Lower leg skin (tissue), 4 donors: Measurements from ENCODE around the gene GFPT1. TPM values are rescaled to one million over a fixed set of nuclear protein-coding genes. Genes with fewer than 3 reads are reported as not detected.
"Not testable (repeated sequence)": the region's sequence is repeated elsewhere in the genome, so short reads cannot be mapped to it uniquely, and the experiment has no call there.

Experiments used
- DNase-seq, 2 donors: peaks; one replicate each; pipeline ENCODE4 v3.0.0-alpha.2; 2019; ENCODE audit warnings: low spot score in 2 of 2
- H3K4me3 ChIP-seq: fragments of 200-600 bp; sonication (generic); 2 replicates; pipeline ENCODE4 v1.5.1; 2017; ENCODE audit warnings: mild to moderate bottlenecking, low read depth; ENCODE audit not compliant: poor library complexity, severe bottlenecking
- POLR2A ChIP-seq, 2 donors: fragments of 450-650 bp; IDR thresholded peaks; one replicate each; pipeline ENCODE4 v1.6.1; 2016 to 2017; ENCODE audit warnings: antibody characterized with exemption in 2 of 2, mild to moderate bottlenecking in 1 of 2, moderate library complexity in 1 of 2
- WGBS, 2 donors: methylation state at CpG; one replicate each; pipeline ENCODE4 v1.1.5; 2018; 5-methylcytosine and 5-hydroxymethylcytosine counted together
- intact Hi-C: fragments of 100-400 bp; cut with DNase I; formaldehyde crosslinking; loops from one replicate; pipeline ENCODE4 v1.15.0; 2023; ENCODE audit warnings: low total_unique reads
- total RNA-seq, 4 donors: library from RNA; depleted of rRNA; stranded (reverse); fragments of >200 nt; gene quantifications; one replicate each; pipeline ENCODE4 v1.1.0, GENCODE V29; 2016
- TF ChIP-seq, protein P1 (sequence below), 3 donors: fragments of 450-650 bp; IDR thresholded peaks; one replicate each; pipeline ENCODE4 v1.5.1; 2016; ENCODE audit warnings: antibody characterized with exemption in 3 of 3, mild to moderate bottlenecking in 3 of 3, moderate library complexity in 2 of 3

Gene GFPT1
- total RNA-seq, 4 donors from 2014 or later = 9.5 to 12.4 (median 11.2) TPM

DNA sequence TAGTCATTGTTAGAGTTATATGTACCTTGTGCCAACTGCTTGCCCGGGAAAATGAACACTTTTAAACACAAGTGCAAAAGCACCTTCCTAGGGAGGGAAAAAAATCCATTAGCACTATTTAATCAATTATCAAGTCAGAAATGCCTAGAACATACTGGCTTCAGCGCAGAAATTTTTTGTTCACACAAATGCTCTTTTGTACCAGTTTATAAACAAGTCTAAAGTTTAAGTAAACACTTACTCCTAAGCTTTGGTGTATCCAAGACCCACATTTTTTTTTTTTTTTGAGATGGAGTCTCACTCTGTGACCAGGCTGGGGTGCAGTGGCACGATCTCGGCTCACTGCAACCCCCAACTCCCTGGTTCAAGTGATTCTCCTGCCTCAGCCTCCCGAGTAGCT, 30.6 kb downstream of the GFPT1 start:
- 92 to 95% methylated on average over 5 of the region's 5 CpGs for WGBS, 2 donors
- no peak for TF ChIP-seq POLR2A (IDR thresholded peaks at IDR 0.05)
- TF ChIP-seq, protein P1, sequence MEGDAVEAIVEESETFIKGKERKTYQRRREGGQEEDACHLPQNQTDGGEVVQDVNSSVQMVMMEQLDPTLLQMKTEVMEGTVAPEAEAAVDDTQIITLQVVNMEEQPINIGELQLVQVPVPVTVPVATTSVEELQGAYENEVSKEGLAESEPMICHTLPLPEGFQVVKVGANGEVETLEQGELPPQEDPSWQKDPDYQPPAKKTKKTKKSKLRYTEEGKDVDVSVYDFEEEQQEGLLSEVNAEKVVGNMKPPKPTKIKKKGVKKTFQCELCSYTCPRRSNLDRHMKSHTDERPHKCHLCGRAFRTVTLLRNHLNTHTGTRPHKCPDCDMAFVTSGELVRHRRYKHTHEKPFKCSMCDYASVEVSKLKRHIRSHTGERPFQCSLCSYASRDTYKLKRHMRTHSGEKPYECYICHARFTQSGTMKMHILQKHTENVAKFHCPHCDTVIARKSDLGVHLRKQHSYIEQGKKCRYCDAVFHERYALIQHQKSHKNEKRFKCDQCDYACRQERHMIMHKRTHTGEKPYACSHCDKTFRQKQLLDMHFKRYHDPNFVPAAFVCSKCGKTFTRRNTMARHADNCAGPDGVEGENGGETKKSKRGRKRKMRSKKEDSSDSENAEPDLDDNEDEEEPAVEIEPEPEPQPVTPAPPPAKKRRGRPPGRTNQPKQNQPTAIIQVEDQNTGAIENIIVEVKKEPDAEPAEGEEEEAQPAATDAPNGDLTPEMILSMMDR (IDR thresholded peaks at IDR 0.05) = no peak
- DNase-seq = no peak
- H3K4me3 ChIP-seq = no peak overlapping the region
- intact Hi-C loops = no loop called here

DNA sequence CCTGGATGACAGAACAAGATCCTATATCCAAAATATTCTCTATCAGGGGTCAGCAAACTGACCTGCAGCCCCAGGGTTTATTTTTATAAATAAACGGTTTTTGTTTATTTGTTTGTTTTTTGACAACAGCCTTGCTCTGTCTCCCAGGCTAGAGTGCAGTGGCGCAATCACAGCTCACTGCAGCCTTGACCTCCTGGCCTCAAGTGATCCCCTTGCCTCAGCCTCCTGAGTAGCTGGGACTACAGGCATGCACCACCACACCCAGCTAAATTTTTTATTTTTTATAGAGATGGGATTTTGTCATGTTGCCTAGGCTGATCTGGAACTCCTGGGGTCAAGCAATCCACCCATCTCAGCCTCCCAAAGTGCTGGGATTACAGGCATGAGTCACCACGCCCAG, 32.1 kb downstream of the GFPT1 start:
- WGBS, 2 donors = 79 to 83% methylated on average over 3 of the region's 3 CpGs
- intact Hi-C loops, H3K4me3 ChIP-seq, DNase-seq: not testable (repeated sequence)

DNA sequence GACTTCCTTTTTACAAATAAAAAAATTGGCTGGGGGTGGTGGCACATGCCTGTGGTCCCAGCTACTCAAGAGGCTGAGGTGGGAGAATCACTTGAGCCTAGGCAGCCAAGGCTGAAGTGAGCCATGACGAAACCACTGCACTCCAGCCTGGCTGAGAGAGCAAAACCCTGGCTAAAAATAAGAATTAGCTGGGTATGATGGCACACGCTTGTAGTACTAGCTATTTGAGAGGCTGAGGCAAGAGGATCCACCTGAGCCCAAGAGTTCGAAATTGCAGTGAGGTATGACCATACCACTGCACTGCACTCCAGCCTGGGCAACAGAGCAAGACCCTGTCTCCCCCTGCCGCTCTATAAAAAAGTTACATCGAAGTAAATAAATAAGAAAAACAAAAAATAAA, 33.7 kb downstream of the GFPT1 start:
- 92 to 96% methylated on average over 5 of the region's 5 CpGs for WGBS, 2 donors
- no peak for DNase-seq
- TF ChIP-seq POLR2A (IDR thresholded peaks at IDR 0.05) = no peak
- TF ChIP-seq, protein P1 (IDR thresholded peaks at IDR 0.05) = no peak
- no peak overlapping the region for H3K4me3 ChIP-seq
- intact Hi-C loops = no loop called here

DNA sequence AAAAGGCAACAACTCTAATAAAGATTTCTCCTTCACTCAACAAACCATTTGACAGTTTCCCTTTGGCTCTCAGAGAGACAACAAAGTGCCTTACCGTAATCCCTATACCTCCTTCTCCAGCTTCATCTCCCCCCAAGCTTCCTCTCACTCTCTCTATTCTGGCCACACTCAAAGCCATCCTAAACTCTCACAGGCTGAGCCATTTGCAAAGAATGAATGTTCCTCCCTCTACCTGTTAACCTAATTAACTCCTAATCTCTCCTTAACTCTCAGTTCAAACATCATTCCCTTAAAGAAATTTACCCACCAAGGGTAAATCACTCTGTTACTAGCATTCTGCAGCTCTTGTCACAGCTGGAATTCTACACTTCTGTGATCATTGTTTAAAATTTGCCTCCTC, 38.2 kb downstream of the GFPT1 start:
- no peak for DNase-seq
- no peak overlapping the region for H3K4me3 ChIP-seq
- intact Hi-C loops = no loop called here
- 96 to 100% methylated on average over 1 of the region's 1 CpG for WGBS, 2 donors
- TF ChIP-seq POLR2A (IDR thresholded peaks at IDR 0.05) = no peak

DNA sequence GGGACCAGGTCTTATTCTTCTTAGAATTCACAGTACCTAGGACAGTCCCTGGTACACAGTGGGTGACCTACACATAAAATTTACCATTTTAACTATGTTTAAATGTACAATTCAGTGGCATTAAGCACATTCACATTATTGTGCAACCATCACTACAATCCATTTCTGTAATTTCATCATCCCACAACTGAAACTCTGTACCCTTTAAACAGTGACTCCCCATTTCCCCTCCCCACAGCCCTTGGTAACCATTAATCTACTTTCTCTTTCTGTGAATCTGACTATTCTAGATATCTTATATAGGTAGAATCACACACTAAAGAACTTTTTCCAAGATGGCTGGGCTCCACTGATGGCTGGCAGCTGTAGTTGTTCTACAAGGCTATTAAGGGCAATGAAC, 41.6 kb downstream of the GFPT1 start:
- no peak overlapping the region for H3K4me3 ChIP-seq
- DNase-seq = no peak
- TF ChIP-seq, protein P1 (IDR thresholded peaks at IDR 0.05) = no peak
- TF ChIP-seq POLR2A (IDR thresholded peaks at IDR 0.05) = no peak
- intact Hi-C loops = no loop called here

DNA sequence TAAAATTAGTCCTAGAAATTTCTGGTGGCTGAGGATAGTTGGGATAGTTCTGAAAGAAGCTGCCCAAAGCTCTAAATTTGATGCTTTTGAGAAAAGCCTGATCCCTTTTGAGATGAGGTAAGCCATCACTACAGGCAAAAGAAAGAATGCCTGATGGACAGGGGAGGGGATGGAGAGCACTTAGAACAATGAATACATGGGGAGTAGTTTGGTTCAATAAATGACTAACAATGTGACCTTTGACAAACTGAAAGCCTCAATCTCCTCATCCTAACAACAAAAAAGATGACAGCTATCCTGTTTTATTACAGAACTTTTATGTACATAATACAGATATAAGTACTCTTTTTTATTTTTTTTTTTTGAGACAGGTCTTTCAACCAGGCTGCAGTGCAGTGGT, 42.7 kb downstream of the GFPT1 start:
- no peak for DNase-seq
- TF ChIP-seq, protein P1 (IDR thresholded peaks at IDR 0.05) = no peak
- no peak for TF ChIP-seq POLR2A (IDR thresholded peaks at IDR 0.05)
- H3K4me3 ChIP-seq = no peak overlapping the region
- intact Hi-C loops = no loop called here

DNA sequence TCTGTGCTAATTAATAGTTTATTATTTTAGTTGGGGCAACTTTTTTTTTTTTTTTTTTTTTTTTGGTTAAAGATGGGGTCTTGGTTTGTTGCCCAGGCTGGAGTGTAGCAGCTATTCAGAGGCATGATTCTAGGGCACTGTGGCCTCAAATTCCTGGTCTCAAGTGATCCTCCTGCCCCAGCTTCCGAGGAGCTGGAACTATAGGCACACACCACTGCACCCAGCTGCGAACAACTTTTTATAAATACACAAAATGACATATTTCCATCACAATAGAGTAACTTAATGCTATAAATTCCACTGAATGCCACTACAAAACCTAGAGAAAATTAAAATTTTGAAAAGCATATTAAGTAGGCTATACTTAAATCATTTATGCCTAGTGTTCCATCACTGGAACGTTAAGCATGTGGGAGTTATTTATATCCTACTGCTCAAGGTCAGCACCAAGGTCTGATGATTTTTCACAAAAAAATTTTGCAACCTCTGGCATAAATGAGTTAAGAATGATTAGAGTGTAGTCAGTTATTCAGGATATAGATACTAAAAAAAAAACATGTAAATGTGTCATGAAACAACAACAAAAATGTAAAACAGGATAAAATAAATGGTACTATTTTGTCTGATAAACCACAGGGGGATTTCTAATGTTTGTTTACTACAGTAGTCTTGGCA, 46.8 kb downstream of the GFPT1 start:
- 33 to 55% methylated on average over 3 of the region's 3 CpGs for WGBS, 2 donors

More for the DNA sequence above, 46.8 kb downstream of the GFPT1 start:
- intact Hi-C loops = no loop called here
- TF ChIP-seq, protein P1 (IDR thresholded peaks at IDR 0.05) = no peak
- TF ChIP-seq POLR2A (IDR thresholded peaks at IDR 0.05) = no peak
- no peak for DNase-seq
- no peak overlapping the region for H3K4me3 ChIP-seq
